Measurements from ENCODE around the gene ZNF281. TPM values are rescaled to one million over a fixed set of nuclear protein-coding genes. Genes with fewer than 3 reads are reported as not detected.

The ZNF281 gene
- total and polyA plus RNA-seq, 9 of the 15 experiments (the other 6 are each of a cell fraction or from before 2014, with no cell fraction given) = 9.6 to 24.9 (median 16.5) TPM

DNA sequence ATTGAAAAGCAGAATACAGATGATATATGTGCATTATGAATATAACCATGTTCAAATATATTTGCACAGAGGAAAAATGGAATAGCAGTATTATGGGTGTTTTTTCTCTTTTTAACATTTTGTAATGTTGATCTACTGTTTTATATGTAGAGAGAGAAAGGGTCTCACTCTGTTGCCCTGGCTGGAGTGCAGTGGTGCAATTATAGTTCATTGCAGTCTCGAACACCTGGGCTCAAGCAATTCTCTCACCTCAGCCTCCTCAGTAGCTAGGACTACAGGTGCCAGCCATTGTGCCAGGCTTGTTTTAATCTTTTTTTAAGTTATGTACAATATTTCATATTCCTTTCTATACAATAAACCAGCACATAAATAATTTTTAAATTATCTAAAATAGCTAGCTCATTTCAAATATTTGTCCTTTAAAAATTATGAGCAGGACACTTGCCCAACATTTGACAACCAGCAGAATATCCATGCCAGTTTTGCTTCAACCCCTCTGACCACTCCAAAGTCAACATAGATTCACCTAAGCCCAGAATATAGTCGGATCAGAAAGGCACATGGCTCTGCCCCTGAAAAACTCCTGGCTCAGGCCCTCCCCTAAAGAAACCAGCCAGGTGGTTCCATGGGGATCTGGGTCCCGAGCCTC is 29.8 kb downstream of the ZNF281 start:
- no peak for FAIRE-seq
- no peaks in the 10 kb centered on the region for H3K79me2 ChIP-seq (ENCODE audit: control insufficient read depth, insufficient read depth, low read length)
- TF ChIP-seq CEBPB (tag; IDR thresholded peaks at IDR 0.05) (no peak), PURB (CRISPR knock-in tag; IDR thresholded peaks at IDR 0.05; ENCODE audit: low read depth) (no peak), PTBP1 (IDR thresholded peaks at IDR 0.05; ENCODE audit: low read depth, low read length) (no peak), NONO (IDR thresholded peaks at IDR 0.05; ENCODE audit: low read depth in 2 of 2, low read length in 1 of 2) (no peak), RNF219 (CRISPR knock-in tag; IDR thresholded peaks at IDR 0.05) (no peak), MEF2D (tag; conservative IDR thresholded peaks at IDR 0.05; ENCODE audit: low read depth) (no peak), ZEB2 (IDR thresholded peaks at IDR 0.05) (no peak), ZNF121 (CRISPR knock-in tag; conservative IDR thresholded peaks at IDR 0.05) (no peak)
- TF ChIP-seq, protein P1, sequence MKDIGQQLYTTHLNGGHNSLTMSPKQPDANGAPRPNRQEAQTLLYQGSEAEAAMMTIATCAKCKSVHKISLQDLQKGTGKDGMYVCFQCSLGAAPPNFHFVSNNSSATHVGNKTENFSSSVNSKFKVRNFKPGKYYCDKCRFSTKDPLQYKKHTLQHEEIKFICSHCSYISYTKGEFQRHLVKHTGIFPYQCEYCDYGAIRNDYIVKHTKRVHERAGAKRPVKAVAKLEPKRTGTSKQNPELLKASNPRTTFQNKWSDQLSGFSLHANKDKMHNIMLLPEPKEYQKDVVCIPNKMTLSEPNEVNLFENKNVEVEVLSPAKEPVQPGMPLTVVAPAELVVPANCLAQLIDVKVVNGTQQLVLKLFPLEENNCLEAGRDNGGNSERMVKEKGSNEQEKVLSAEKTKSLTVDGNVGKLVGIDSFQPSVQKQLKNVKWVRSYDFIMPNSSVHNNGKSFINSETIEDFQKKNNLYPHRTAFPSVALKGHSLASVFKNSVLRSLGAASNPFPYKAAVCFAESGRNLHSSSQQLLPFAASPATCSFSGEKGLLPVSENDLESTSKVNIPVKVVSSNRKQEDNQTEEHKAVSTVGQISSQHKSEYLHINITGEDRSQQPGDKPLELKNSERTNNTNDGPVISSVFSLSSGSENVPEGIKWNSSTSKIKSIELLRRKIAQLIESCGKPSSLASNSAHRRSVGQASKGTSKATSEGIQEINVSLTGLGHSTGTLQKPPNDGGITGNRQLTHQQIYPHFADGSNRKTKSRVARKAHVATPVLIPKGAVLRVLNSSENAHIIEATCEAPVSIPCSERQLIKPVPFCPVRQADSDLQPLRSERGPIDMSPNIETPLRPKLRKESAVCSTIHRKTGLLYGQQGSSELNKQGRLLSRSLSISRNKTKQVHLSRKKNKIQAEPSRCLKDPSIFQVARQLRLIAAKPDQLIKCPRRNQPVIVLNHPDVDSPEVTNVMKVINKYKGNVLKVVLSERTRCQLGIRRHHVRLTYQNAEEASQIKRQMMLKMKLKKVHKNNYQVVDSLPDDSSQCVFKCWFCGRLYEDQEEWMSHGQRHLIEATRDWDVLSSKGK (CRISPR knock-in tag; IDR thresholded peaks at IDR 0.05) = no peak
- TF ChIP-seq, protein P2, sequence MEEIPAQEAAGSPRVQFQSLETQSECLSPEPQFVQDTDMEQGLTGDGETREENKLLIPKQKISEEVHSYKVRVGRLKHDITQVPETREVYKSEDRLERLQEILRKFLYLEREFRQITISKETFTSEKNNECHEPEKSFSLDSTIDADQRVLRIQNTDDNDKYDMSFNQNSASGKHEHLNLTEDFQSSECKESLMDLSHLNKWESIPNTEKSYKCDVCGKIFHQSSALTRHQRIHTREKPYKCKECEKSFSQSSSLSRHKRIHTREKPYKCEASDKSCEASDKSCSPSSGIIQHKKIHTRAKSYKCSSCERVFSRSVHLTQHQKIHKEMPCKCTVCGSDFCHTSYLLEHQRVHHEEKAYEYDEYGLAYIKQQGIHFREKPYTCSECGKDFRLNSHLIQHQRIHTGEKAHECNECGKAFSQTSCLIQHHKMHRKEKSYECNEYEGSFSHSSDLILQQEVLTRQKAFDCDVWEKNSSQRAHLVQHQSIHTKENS (CRISPR knock-in tag; IDR thresholded peaks at IDR 0.05) = no peak
- TF ChIP-seq, protein P3, sequence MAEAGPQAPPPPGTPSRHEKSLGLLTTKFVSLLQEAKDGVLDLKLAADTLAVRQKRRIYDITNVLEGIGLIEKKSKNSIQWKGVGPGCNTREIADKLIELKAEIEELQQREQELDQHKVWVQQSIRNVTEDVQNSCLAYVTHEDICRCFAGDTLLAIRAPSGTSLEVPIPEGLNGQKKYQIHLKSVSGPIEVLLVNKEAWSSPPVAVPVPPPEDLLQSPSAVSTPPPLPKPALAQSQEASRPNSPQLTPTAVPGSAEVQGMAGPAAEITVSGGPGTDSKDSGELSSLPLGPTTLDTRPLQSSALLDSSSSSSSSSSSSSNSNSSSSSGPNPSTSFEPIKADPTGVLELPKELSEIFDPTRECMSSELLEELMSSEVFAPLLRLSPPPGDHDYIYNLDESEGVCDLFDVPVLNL (CRISPR knock-in tag; IDR thresholded peaks at IDR 0.05; ENCODE audit: low read depth) = no peak

More for the DNA sequence above, 29.8 kb downstream of the ZNF281 start:
- DNase-seq (ENCODE audit: extremely low read depth in 1 of 4, low spot score in 3 of 4) (no peak), ATAC-seq (no peak)
- CTCF ChIA-PET (ENCODE audit: low intra/inter-chr PET ratio) = no interaction called here
- no peak overlapping the region for H2AFZ ChIP-seq (ENCODE audit: low read depth, low read length)
- no peak overlapping the region for H3K27ac ChIP-seq (ENCODE audit: extremely low read depth, low read depth, low read length)
- no peaks in the 10 kb centered on the region for H4K20me1 ChIP-seq (replicated peaks; ENCODE audit: control insufficient read depth, insufficient read depth, low read length)
- in situ Hi-C loops (cut with MboI) (no loop called here), intact Hi-C loops (cut with micrococcal nuclease) (no loop called here)
- H3K4me3 ChIP-seq = no peak overlapping the region
- no peaks in the 10 kb centered on the region for H3K9me3 ChIP-seq (replicated peaks; ENCODE audit: control insufficient read depth, insufficient read depth, low read depth, low read length)
- H3K4me2 ChIP-seq (ENCODE audit: insufficient read depth, low read length) = no peak overlapping the region
- H3K9me1 ChIP-seq (ENCODE audit: control insufficient read depth, insufficient read depth, low read length) = no peaks in the 10 kb centered on the region
- no peak overlapping the region for H3K9ac ChIP-seq (ENCODE audit: insufficient read depth in 1 of 2, low read depth in 2 of 2, low read length in 2 of 2)
- no peaks in the 10 kb centered on the region for H3K4me1 ChIP-seq (replicated peaks in 1 of 2; ENCODE audit: control insufficient read depth in 2 of 2, insufficient read depth in 2 of 2, low read length in 2 of 2)
- no peaks in the 10 kb centered on the region for H3K36me3 ChIP-seq (ENCODE audit: control insufficient read depth, insufficient read depth, low read length)
- no TSS peak for BruUV-seq (replicated peaks)
- H3K27me3 ChIP-seq (ENCODE audit: control insufficient read depth in 2 of 2, insufficient read depth in 2 of 2, low read length in 2 of 2) = peaks cover 7 to 9% of the 10 kb centered on the region in 2 experiments; a peak in 4 of 5 replicates
- POLR2A ChIA-PET = interaction anchor here (2.1 kb wide), 1 partner anchor 11 kb away, joined by 8 read pairs; no protein-coding TSS in a partner anchor
- WGBS (ENCODE audit: insufficient coverage, low coverage, missing lambda C conversion rate) = 0% methylated on average over 3 of the region's 3 CpGs

All from K562 (cell line).